Stimulated activated CD8-positive, alpha-beta memory T cell treated with anti-CD3 and anti-CD28 coated beads, Interleukin-12 subunit alpha, Interleukin-12 subunit beta, amount 100 ng/mL, for 24 hours (primary cell): ENCODE results near the gene GABPB2.

Experiments
- DNase-seq: peaks from one replicate; pipeline ENCODE4 v3.0.0-alpha.2; 2020; ENCODE audit errors: extremely low read depth

Gene GABPB2

DNA sequence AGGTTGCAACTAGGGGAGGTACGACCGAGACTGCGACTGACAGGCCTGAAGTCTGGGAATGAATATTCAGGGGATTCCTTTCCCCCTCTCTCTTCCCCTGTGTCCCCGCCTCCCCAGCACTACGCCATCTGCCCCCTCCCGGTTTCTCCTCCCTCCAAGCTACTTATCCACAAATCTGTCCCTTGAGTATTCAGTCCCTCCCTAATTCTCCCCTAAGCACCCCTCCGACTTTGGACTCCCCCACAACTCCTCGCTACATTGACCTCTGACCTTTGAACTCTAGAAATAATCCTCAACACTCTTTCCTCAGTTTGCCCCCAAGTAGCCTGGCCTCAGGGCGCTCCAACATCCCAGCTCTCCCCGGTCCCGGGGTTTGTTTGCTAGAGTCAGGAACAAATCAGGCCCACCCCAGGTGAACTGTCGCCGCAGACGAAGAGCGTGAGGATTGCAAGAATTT lies 94.7 kb downstream of the GABPB2 start:
- DNase-seq, result no peak

- peak; percentile 89 for DNase-seq
These were observed 95.4 kb downstream of the GABPB2 start, which contains the start of the genes LYSMD1 and SCNM1 for GRCh38 chr1:151165738-151166504. Gene LYSMD1, minus strand, starts transcription at chr1:151165902. Its CDS starts 644 bp downstream, at chr1:151165258. Gene SCNM1, plus strand, starts transcription at chr1:151166144. Its CDS starts 9 bp downstream, at chr1:151166153.

DNA sequence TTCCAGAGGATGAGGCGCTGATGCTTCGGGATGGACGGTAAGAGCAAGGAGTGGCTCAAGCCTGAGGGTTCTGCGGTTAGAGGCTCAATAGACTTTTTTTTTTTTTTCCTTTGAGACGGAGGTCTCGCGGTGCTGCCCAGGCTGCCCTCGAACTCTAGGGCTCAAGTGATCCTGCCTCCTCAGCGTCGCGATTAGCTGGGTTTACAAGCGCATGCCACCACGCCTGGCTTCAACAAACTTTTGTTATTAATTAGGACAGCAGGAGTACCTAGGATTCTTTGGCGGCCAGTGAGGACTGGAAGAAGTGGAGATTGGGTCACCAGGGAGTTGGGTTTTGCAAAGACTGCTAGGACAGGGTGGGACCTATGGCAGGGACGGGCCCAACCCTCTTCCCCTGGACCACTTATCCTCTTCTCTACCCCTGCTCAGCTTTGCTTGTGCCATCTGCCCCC lies 96.0 kb downstream of the GABPB2 start:
- DNase-seq, result no peak

- DNase-seq, result no peak
These were observed 96.6 kb downstream of the GABPB2 start for GRCh38 chr1:151167116-151167515.

DNA sequence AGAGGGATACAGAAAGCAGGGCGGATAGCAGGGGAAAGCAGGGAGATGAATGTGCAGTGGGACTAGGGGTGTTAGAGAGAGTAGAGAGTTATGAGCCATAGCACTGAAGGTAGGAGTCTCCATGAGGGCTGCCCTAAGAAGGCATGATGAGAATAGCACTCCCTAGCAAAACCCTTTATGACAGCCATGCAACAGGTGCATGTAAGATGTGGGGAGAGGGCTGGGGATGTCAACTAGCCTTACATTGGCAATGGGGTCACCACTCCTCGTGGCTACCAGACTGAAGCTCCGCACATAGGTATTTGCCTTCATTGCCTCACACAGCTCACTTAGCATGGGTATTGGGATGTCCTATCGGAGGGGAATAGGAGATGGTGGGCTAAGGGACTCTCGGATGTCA lies 100.6 kb downstream of the GABPB2 start:
- DNase-seq, result no peak
